Fibroblast of pulmonary artery (primary cell): ENCODE measurements around the gene GULP1.
"Not testable (repeated sequence)": the region's sequence is repeated elsewhere in the genome, so short reads cannot be mapped to it uniquely, and the experiment has no call there.

ENCODE experiments used
- DNase-seq: peaks from one replicate; pipeline ENCODE4 v3.0.0-alpha.2; 2010; ENCODE audit warnings: low read depth
- H3K4me3 ChIP-seq: replicated peaks from 2 replicates; pipeline ENCODE4 v1.5.1; 2011; ENCODE audit warnings: low read depth, mild to moderate bottlenecking, control low read depth, low read length, moderate library complexity
- CTCF ChIP-seq: IDR thresholded peaks from 2 replicates; pipeline ENCODE4 v1.5.1; 2011; ENCODE audit warnings: mild to moderate bottlenecking, control low read depth, low read length, inconsistent platforms; ENCODE audit errors: missing control alignments

GULP1 gene

GRCh38 chr2:188291142-188291616 lies 495 bp upstream of the GULP1 start:
- DNase-seq: peak; percentile 36
- peak overlapping the region; percentile 79 for H3K4me3 ChIP-seq
- no peak for TF ChIP-seq CTCF

- no peak for TF ChIP-seq CTCF
- peak; percentile 88 for DNase-seq
- H3K4me3 ChIP-seq: peak overlapping the region; percentile 79
These were observed 920 bp downstream of the GULP1 start for GRCh38 chr2:188292348-188293239.

GRCh38 chr2:188293601-188294351 lies 2.1 kb downstream of the GULP1 start:
- no peak for TF ChIP-seq CTCF
- peak overlapping the region; percentile 79 for H3K4me3 ChIP-seq
- DNase-seq: peak; percentile 78

GRCh38 chr2:188294352-188294926 lies 2.8 kb downstream of the GULP1 start:
- peak overlapping the region; percentile 79 for H3K4me3 ChIP-seq
- TF ChIP-seq CTCF: no peak
- DNase-seq: no peak

- no peak overlapping the region for H3K4me3 ChIP-seq
- TF ChIP-seq CTCF: no peak
- DNase-seq: no peak
These were observed 3.5 kb downstream of the GULP1 start for GRCh38 chr2:188295067-188295685.

GRCh38 chr2:188297978-188298377 lies 6.3 kb downstream of the GULP1 start:
- H3K4me3 ChIP-seq: no peak overlapping the region
- DNase-seq: no peak
- TF ChIP-seq CTCF: no peak

- H3K4me3 ChIP-seq, DNase-seq: not testable (repeated sequence)
These were observed 7.3 kb downstream of the GULP1 start for GRCh38 chr2:188298937-188299371.
